Activated CD4-positive, alpha-beta T cell treated with anti-CD3 and anti-CD28 coated beads, Interleukin-2, Interleukin-4, amounts not matched to agents 100 ng/mL and 50 ng/mL, durations not matched to agents 16 hours and 8 hours (primary cell): ENCODE results near the gene NRIP2.

Experiments
- DNase-seq: peaks from one replicate; pipeline ENCODE4 v3.0.0-alpha.2; 2020; ENCODE audit warnings: low spot score

NRIP2 gene

DNA sequence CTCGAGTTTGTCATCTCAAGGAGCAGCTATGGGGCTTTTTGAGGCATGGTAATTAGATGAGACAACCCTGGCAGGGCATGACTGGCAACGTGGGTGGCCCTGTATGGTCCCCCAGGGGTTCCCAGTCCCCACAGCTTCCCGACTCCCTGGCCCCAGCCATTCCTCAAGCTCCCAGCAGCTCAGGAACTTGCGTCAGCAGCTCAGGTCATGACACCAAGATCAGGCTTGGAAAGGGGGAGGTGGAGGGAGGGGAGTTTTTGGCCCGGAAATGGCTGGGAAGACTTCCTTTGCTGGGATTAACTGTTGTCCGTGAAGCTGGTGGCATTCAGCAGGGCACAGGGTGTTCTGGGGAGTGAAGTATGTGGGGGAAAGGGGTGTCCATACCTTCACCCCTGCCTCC lies 10.4 kb upstream of the NRIP2 start:
- DNase-seq, result no peak

DNA sequence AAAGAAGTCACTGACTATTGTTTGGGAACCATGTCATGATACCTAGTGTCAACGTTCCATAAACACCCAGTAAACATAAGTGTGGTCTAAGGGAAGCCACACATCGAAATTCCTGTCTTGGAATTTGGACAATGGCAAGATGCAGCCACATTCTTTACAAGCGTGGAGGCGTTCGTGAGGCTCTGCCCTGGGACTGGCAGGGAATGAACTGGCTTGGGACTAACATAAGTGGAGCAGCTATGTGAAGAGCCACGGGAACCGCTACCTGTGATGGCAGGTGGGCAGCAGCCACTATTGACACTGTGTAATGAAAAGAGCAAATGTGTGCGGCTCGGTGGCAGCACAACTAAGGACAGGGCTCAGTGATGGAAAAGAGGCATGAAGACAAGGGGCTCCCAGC lies 10.0 kb upstream of the NRIP2 start:
- DNase-seq, result no peak

DNA sequence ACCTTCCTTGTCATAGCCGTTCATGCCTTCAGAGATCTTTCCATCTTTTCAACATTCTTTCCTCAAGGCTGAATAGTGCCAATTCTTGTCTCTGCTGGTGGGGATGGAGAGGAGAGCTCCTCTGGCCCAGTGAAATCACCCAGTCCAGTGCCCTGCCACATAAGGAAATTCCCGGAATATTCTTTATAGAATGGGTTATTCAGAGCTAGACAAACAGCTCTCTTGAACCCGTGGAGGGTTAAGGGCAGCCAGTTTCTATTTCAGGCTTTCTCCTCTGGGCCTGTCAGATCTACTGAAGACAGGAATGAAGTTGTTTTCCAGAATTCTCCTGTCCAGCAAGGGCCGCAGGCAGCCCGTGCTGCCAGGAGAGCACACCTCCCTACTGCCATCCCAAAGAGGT lies 8.1 kb upstream of the NRIP2 start:
- DNase-seq, result no peak

- no peak for DNase-seq
These were observed 6.3 kb upstream of the NRIP2 start for GRCh38 chr12:2841056-2841650.

GRCh38 chr12:2836574-2836973 lies 1.7 kb upstream of the NRIP2 start:
- DNase-seq, result no peak

- no peak for DNase-seq
These were observed 1.0 kb upstream of the NRIP2 start for GRCh38 chr12:2835691-2836403.

- no peak for DNase-seq
These were observed 1.0 kb downstream of the NRIP2 start for GRCh38 chr12:2833810-2834209.

DNA sequence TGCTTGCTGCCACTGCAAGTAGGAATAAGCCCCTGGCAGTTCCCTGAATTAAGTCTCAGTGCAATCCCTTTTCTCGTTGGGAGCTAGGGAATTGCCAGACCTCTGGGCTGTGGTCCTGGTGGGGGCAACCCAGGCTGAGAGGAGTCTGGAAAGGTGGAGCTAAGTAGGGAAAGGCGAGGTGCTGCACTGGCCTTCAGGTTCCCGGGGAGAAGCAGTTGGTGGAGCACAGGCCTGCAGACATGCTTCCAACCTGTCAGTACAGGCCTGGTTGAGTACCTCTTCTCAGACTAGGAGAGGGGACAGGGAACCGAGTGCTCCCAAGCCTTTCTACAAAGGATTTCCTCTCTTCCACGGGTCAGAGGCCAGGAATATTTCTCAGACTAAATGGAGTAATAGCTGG lies 1.5 kb downstream of the NRIP2 start:
- no peak for DNase-seq

GRCh38 chr12:2832550-2833127 lies 2.2 kb downstream of the NRIP2 start:
- DNase-seq, result no peak

GRCh38 chr12:2829275-2829674 lies 5.6 kb downstream of the NRIP2 start:
- DNase-seq, result no peak

DNA sequence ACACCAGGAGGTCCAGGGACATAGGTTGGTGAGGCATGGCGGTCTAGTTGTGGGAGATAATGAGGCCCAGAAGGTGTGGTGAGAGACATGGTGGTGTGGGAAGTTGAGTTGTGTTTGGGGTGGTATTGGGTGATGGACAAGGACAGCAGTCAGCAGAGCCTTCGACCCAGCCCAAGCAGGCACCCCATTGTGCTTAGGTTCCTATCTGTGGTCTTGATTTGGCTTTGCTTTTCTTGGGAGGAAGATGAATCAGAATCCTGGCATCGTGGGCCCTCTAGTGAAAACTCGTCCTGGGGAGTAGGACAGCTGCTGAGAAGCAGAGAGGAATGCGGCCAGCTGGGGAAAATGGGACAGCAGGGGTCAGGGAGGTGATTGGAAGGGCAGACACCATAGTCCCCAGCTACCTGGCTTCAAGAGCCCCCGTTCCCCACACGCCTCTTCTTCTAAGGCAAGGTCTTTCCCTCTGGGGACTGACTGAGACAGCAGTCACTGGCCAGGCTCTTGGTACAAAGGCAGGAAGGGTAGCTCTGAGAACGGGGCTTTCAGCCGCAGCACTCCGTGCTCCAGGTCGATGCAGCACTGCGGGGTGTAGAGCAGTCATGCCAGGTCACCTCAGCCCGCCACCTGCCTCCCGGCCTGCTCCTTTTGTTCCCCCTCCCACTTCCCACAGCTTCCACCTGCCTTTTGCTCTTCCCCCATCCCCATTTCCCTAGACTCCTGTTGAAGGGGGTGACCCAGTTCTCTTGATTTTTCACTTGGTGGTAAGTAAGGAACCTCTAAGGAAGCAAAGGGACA lies 7.9 kb downstream of the NRIP2 start:
- DNase-seq, result no peak

- DNase-seq, result no peak
These were observed 8.8 kb downstream of the NRIP2 start for GRCh38 chr12:2826036-2826435.

DNA sequence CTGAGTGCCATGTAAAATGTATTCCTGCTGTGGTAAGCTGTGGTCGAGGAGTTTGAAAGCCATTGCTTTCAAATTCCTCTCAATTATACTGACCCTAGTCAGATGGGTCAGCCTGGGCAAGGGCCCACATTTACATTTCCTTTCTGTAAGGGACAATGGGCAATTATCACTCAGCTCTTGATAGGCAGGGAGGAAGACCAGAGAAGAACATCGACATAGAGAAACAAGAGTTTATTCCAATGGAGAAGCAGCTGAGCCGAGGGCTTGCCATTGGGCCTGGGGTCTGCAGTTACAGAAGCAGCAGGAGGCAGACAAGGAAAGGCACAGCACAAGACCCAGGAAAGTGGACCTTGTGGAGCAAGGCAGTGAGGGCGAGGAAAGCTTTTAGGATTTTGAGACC lies 9.7 kb downstream of the NRIP2 start:
- DNase-seq, result no peak

- DNase-seq, result no peak
These were observed 10.3 kb downstream of the NRIP2 start for GRCh38 chr12:2824541-2824940.

- DNase-seq, result no peak
These were observed 11.4 kb downstream of the NRIP2 start for GRCh38 chr12:2823483-2823882.

GRCh38 chr12:2820432-2820831 lies 14.4 kb downstream of the NRIP2 start:
- no peak for DNase-seq

DNA sequence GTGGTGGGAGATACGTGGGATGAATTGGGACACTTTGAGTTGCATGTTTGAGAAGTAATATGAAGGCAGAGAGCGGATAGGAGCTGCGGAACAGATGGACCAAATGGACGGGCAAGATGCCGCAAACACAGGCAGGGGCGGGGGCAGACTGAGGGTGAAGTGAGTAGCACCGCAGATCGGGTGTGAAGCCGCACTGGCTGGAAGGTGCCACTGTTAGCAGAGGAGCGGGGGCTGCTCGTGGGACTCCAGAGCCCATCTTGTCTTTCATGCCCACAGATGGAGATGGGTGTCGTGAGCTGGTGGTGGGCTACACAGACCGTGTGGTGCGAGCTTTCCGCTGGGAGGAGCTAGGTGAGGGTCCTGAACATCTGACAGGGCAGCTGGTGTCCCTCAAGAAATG lies 15.0 kb downstream of the NRIP2 start:
- no peak for DNase-seq

DNA sequence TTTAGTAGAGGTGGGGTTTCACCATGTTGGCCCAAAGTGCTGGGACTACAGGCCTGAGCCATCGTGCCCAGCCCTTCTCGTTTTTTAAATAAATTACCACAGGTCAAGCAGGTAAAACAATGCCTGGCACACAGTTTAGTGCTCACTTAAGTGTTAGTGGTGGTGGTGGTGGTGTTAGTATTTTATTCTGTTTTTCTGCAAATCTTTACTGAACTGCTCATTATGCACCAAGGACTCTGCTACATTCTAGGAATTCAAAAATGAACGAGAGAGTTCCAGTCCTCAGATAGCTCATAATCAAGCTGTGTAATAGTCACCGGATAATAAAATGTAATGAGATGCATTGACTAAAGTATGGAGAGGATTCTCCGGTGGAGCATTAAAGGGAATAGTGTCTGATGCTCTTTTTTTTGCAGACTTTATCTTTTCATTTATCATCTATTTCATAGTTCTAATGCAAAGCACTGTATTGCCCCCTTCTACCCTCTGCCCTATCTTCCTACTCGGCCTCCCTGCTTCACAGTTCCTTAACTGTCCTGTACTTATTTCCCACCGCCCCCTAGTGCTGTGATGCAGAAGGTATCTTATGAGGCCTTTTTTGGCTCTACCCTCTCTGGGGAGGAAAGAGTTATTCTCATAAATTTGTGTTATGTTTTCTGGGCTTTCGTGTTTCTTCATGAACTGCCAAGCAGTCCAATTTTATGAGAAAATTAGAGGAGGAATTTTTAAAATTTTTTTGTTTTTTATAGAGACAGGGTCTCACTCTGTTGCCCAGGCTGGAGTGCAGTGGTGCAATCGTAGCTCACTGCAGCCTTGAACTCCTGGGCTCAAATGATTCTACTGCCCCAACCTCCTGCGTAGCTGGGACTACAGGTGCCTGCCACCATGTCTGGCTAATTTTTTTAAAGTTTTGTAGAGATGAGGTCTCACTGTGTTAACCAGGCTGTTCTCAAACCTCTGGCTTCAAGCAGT lies 21.3 kb downstream of the NRIP2 start:
- peak; percentile 70 for DNase-seq

- peak; percentile 99 for DNase-seq
These were observed 22.3 kb downstream of the NRIP2 start, which contains the start of gene ITFG2 for GRCh38 chr12:2812290-2813213. TSS of gene ITFG2 (plus strand) at chr12:2812668. CDS start at chr12:2812761, 93 bp downstream.

DNA sequence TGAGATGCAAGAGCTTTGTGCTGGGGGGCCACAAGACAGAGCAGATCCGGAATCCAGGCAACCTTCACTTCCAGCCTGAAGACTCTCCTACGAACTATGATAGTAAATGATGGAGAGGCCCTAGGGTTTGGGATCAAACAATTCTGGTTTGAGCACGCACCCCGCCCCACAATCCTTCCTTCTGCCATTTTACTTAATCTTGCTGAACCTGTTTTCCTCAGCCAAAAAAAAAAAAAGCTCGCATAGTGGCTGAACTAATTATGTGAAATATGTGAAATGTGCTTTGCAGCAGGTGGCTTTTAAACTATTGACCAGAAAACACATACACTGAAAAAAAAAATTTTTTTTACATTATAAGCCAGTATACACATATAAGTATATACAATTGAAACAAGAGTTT lies 23.0 kb downstream of the NRIP2 start:
- DNase-seq, result no peak

- DNase-seq, result no peak
These were observed 28.1 kb downstream of the NRIP2 start for GRCh38 chr12:2806700-2807099.
